ENCODE data around the gene EDEM2.

DNA sequence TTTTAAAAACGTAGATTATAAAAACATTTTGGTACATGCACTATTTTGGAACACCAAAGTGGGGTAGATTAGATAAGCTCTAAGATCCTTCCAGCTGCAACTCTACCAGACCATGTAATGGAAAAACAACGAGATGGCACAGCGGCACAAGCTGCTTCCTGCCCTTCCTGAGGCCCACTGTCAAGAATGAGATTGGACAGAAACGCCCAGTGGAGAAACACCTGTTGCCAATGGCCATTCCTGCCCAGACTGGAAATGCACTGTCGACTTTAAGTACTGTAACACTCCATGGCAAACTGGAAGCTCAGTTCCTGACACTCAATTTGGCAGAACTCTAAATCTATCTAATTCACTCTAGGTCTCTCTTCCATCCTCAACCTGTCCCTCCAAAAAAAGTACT, 21.4 kb downstream of the EDEM2 start:
- TF ChIP-seq FOXM1 (IDR thresholded peaks at IDR 0.05; ENCODE audit: borderline replicate concordance) = no peak
- TF ChIP-seq, protein P1, sequence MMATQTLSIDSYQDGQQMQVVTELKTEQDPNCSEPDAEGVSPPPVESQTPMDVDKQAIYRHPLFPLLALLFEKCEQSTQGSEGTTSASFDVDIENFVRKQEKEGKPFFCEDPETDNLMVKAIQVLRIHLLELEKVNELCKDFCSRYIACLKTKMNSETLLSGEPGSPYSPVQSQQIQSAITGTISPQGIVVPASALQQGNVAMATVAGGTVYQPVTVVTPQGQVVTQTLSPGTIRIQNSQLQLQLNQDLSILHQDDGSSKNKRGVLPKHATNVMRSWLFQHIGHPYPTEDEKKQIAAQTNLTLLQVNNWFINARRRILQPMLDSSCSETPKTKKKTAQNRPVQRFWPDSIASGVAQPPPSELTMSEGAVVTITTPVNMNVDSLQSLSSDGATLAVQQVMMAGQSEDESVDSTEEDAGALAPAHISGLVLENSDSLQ (IDR thresholded peaks at IDR 0.05) = no peak
- TF ChIP-seq BHLHE40 (IDR thresholded peaks at IDR 0.05; ENCODE audit: borderline replicate concordance) = no peak
- TF ChIP-seq SP1 (IDR thresholded peaks at IDR 0.05) = no peak
- no peak for TF ChIP-seq L3MBTL2 (conservative IDR thresholded peaks at IDR 0.05)
- no peak for TF ChIP-seq HDGF (IDR thresholded peaks at IDR 0.05; ENCODE audit: borderline replicate concordance)
- no peak for TF ChIP-seq SUZ12 (IDR thresholded peaks at IDR 0.05)
- no peak for TF ChIP-seq TARDBP (IDR thresholded peaks at IDR 0.05)
- no peak for TF ChIP-seq FOXA1 (IDR thresholded peaks at IDR 0.05)
- TF ChIP-seq LEF1 (IDR thresholded peaks at IDR 0.05; ENCODE audit: borderline replicate concordance) = no peak

Data from HEK293T (cell line).